Thoracic aorta (tissue), 2 donors: ENCODE data around the gene PRSS33. TPM values are rescaled to one million over a fixed set of nuclear protein-coding genes. Genes with fewer than 3 reads are reported as not detected.

Source experiments
- ATAC-seq: fragments of 150-250 bp; one replicate; pipeline ENCODE4 v1.8.0; 2017; ENCODE audit warnings: low read depth; ENCODE audit not compliant: insufficient number of reproducible peaks, low FRiP score
- DNase-seq: peaks from one replicate; pipeline ENCODE4 v3.0.0-alpha.2; 2020; ENCODE audit warnings: low spot score
- H3K27ac ChIP-seq, 2 donors: fragments of 200-600 bp; sonication (generic); 1 replicate in 1 of 2; 2 replicates in 1 of 2; pipeline ENCODE4 v1.5.1; 2016; ENCODE audit warnings: mild to moderate bottlenecking in 2 of 2, moderate library complexity in 2 of 2
- H3K27me3 ChIP-seq: fragments of 200-600 bp; sonication (generic); replicated peaks from 2 replicates; pipeline ENCODE4 v1.6.0; 2016; ENCODE audit warnings: mild to moderate bottlenecking; ENCODE audit not compliant: insufficient read depth
- H3K36me3 ChIP-seq: fragments of 200-600 bp; sonication (generic); one replicate; pipeline ENCODE4 v1.5.1; 2016
- H3K4me1 ChIP-seq, 2 donors: fragments of 200-600 bp; sonication (generic); 1 replicate in 1 of 2; 2 replicates in 1 of 2; pipeline versions ENCODE4 v1.5.1 to v1.6.0; 2016; ENCODE audit warnings: low read depth in 2 of 2, mild to moderate bottlenecking in 1 of 2; ENCODE audit not compliant: control insufficient read depth in 1 of 2
- H3K4me3 ChIP-seq: fragments of 200-600 bp; sonication (generic); 2 replicates; pipeline ENCODE4 v1.5.1; 2016; ENCODE audit warnings: mild to moderate bottlenecking
- H3K9me3 ChIP-seq: fragments of 200-600 bp; sonication (generic); 2 replicates; pipeline ENCODE4 v1.5.1; 2016
- total RNA-seq, 2 donors: library from RNA; depleted of rRNA; stranded (reverse); fragments of >200 nt; gene quantifications; one replicate each; pipeline versions ENCODE4 v1.1.0 to v1.2.3, GENCODE V29; 2016
- TF ChIP-seq, protein P1 (sequence below): fragments of 200-600 bp; sonication (generic); IDR thresholded peaks from one replicate; pipeline ENCODE4 v1.5.1; 2019; ENCODE audit warnings: antibody characterized with exemption

Gene PRSS33
- total RNA-seq, 2 donors from 2014 or later = not detected

DNA sequence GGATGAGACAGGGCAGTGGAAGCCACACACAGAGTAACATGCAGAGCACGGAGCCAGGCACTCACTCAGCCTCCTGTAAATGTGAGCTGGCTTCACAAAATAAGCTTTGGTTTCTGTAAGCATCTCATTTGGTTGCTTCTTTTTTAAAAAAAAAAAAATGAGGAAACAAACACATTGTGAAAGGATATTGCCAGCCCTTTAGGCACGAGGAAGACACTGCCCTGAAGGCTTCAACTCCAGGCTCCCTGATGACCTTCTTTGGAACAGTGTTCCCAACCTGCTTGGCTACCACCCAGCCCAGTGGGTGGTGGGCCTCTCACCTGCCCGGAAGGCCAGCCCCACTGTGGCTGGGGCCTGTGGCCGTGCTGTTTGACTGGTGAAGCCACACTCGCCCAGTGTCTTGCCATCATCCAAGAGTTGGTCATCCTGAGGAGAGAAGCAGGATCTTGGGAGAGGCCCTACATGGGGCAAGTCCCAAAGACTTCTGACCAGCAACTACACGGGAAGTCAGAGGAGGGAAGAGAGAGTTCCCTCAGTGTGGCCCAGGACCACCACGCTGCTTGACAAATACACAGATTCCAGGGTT lies 12.1 kb downstream of the PRSS33 start:
- peaks cover 13 to 31% of the 10 kb centered on the region in 2 donors for H3K4me1 ChIP-seq
- H3K36me3 ChIP-seq = peaks cover 30% of the 10 kb centered on the region
- no peak overlapping the region for H3K4me3 ChIP-seq
- DNase-seq (no peak), ATAC-seq (no peak)
- H3K27ac ChIP-seq = no peak overlapping the region
- TF ChIP-seq, protein P1, sequence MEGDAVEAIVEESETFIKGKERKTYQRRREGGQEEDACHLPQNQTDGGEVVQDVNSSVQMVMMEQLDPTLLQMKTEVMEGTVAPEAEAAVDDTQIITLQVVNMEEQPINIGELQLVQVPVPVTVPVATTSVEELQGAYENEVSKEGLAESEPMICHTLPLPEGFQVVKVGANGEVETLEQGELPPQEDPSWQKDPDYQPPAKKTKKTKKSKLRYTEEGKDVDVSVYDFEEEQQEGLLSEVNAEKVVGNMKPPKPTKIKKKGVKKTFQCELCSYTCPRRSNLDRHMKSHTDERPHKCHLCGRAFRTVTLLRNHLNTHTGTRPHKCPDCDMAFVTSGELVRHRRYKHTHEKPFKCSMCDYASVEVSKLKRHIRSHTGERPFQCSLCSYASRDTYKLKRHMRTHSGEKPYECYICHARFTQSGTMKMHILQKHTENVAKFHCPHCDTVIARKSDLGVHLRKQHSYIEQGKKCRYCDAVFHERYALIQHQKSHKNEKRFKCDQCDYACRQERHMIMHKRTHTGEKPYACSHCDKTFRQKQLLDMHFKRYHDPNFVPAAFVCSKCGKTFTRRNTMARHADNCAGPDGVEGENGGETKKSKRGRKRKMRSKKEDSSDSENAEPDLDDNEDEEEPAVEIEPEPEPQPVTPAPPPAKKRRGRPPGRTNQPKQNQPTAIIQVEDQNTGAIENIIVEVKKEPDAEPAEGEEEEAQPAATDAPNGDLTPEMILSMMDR = no peak
- no peaks in the 10 kb centered on the region for H3K27me3 ChIP-seq
- H3K9me3 ChIP-seq = no peaks in the 10 kb centered on the region

DNA sequence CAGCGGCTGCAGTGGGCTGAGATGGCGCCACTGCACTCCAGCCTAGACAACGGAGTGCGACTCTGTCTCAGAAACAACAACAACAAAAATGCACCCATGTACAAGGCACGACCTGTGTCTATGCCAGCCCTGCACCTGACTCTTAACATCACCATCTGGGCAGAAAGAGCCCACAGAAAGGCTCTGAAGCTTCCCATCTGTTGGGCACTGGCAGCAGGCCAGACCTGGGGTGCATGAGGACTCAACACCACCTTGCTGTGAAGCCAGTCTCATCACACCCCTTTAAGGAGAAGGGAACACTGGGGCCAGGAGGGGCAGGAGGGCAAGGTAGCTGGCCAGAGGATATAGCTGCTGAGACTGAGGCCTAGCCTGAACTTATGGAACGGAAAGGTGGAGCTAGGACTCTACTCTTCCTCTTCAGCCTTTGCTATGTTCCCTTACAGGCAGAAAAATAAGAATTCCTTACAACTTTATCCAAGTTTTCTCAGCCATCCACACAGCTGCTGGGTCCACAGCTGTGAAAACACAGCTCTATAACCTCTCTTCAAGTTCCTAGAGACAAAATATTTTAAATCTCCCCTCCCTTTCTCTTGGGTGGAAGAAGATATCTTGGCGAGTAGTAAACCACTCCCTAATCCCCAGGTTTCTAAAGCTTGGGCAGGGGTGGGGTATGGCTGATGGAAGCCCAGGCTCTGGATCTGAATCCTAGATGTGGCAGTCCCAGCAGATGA lies 13.0 kb downstream of the PRSS33 start:
- Histone ChIP-seq H3K4me3 (no peak overlapping the region), H3K4me1 (peaks cover 13 to 31% of the 10 kb centered on the region in 2 donors), H3K36me3 (peaks cover 39% of the 10 kb centered on the region), H3K27me3 (no peaks in the 10 kb centered on the region), H3K27ac (no peak overlapping the region), H3K9me3 (no peaks in the 10 kb centered on the region)
- no peak for ATAC-seq
- TF ChIP-seq, protein P1 = no peak
- no peak for DNase-seq

DNA sequence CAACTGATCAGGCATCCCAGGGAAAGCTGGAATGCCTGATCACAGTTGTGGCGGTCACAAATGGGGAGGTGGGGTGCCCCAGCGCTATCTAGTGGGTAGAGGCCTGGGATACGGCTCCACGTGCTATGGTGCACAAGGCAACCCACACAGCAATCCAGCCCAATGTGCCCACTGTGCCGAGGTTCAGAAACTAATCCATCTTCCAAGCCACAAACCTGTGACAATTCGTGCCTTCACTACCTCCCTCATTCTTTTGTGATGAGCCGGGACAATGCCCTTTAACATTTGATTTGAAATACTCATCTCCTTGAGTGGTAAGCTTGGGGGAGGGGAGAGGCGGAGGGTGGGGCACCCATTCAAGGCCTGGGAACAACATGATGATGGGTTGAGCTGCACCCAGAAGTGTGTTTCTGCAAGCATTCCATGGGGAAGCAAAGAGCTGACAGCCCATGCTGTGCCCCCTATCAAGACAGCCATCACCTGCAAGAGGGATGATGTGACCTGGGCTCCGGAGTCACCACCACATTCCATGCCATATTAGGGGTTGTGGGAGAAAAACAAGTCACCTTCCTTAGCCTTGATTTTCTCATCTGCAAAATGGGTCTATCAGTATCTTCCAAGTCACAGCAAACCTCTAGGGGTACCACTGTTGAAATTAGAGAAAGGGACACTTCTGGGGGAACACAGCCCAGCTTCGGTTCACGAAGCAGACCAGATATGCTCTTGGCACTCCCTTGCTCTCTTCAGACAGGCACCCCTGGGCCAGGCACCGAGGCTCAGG lies 14.0 kb downstream of the PRSS33 start:
- H3K36me3 ChIP-seq = peaks cover 47% of the 10 kb centered on the region
- TF ChIP-seq, protein P1 = no peak
- peaks cover 8 to 21% of the 10 kb centered on the region in 2 donors for H3K4me1 ChIP-seq
- no peaks in the 10 kb centered on the region for H3K27me3 ChIP-seq
- DNase-seq (no peak), ATAC-seq (no peak)
- no peaks in the 10 kb centered on the region for H3K9me3 ChIP-seq
- H3K4me3 ChIP-seq = no peak overlapping the region
- H3K27ac ChIP-seq = no peak overlapping the region

DNA sequence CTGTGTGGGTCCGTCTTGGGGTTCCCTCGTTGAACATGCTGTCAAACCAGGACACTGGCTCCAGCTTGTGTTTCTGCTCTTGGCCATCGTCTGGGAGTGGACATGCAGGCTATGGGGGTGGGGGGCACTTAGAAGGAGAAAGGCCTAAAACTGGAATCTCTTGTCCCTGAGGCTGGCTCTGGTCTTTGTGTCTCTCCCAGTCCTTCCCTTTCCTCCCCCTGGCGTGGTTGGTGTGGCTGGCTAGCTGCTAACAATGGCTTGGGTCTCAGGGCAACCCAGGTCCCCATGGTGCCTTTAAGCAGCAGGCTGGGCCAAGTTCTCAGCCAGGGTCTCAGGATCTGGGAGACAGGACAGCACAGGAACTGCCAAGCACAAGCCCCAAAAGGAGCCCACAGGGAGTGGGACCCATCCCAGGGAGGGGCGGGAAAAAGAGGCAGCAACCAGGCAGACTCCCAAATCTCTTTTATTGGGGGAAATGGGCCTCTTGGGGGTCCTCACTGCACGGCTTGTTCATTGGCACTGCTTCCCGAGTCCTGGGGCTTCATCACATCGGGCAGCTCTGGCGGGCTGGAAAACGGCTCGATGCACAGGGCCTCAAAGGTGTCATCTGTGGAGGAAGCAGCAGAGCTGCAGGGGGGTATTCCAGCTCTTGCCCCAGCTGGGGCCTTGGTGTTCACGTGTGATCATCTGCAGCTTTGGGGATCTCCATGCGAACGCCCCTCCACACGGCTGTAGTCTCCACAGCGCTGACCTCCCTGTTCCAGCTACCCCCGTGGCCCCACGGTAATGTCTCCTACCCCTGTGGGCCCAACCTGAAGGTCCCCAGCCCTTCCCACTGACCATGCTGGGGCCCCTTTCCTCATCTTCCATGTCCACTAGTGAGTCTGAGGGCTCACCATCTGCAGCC lies 15.6 kb downstream of the PRSS33 start:
- H3K4me3 ChIP-seq = no peak overlapping the region
- H3K4me1 ChIP-seq = peaks cover 6 to 16% of the 10 kb centered on the region in 2 donors
- H3K27me3 ChIP-seq = no peaks in the 10 kb centered on the region
- TF ChIP-seq, protein P1 = no peak
- H3K36me3 ChIP-seq = peaks cover 63% of the 10 kb centered on the region
- H3K27ac ChIP-seq = no peak overlapping the region
- no peaks in the 10 kb centered on the region for H3K9me3 ChIP-seq
- DNase-seq (no peak), ATAC-seq (no peak)
